PC-3 (cell line): ENCODE data around the gene ELMO2.

Experiments used
- CTCF ChIP-seq: fragments of 300-600 bp; sonication (generic); conservative IDR thresholded peaks from 2 replicates; pipeline ENCODE4 v1.5.1; 2017; ENCODE audit warnings: antibody characterized with exemption, low read depth, mild to moderate bottlenecking, low read length
- EZH2 ChIP-seq: fragments of 300-600 bp; sonication (generic); IDR thresholded peaks from one replicate; pipeline ENCODE4 v1.6.1; 2017; ENCODE audit warnings: antibody characterized with exemption, mild to moderate bottlenecking, low read length; ENCODE audit not compliant: unreplicated experiment
- EZH2phosphoT487 ChIP-seq: fragments of 300-600 bp; sonication (generic); IDR thresholded peaks from 2 replicates; pipeline ENCODE4 v1.6.1; 2018; ENCODE audit warnings: mild to moderate bottlenecking, antibody characterized with exemption, low read length, borderline replicate concordance

- TF ChIP-seq CTCF (no peak), EZH2phosphoT487 (no peak), EZH2 (no peak)
These were observed 38.2 kb downstream of the ELMO2 start for GRCh38 chr20:46367967-46368901.
